Mucosa of gallbladder (tissue), 1 donor: ENCODE results near the gene MGAT4A. TPM values are rescaled to one million over a fixed set of nuclear protein-coding genes. Genes with fewer than 3 reads are reported as not detected.
A peak's percentile ranks its signal among the peaks of the same experiment; 100 is the strongest.
"Not testable (repeated sequence)": the region's sequence is repeated elsewhere in the genome, so short reads cannot be mapped to it uniquely, and the experiment has no call there.

Experiments used
- DNase-seq: peaks from one replicate; pipeline ENCODE4 v3.0.0-alpha.2; 2020; ENCODE audit warnings: low spot score
- total RNA-seq: library from RNA; stranded (reverse); gene quantifications from one replicate; pipeline ENCODE4 v1.2.1, GENCODE V29; 2021
- donor health status: DM: no; HTN: no; CAD: no.

Gene MGAT4A
- total RNA-seq, 1 donor from 2014 or later: 34.4 TPM

- DNase-seq: peak; percentile 49
Observed at GRCh38 chr2:98730053-98730706, 752 bp downstream of the MGAT4A start.

- DNase-seq: no peak
Observed at GRCh38 chr2:98729652-98730051, 1.3 kb downstream of the MGAT4A start.

GRCh38 chr2:98728088-98728718 is 2.7 kb downstream of the MGAT4A start:
- DNase-seq: not testable (repeated sequence)

GRCh38 chr2:98727369-98728087 is 3.4 kb downstream of the MGAT4A start:
- no peak for DNase-seq

GRCh38 chr2:98726735-98727368 is 4.1 kb downstream of the MGAT4A start:
- no peak for DNase-seq

GRCh38 chr2:98726205-98726604 is 4.7 kb downstream of the MGAT4A start:
- DNase-seq: no peak

GRCh38 chr2:98720286-98720685 is 10.6 kb downstream of the MGAT4A start:
- no peak for DNase-seq

GRCh38 chr2:98717621-98718020 is 13.3 kb downstream of the MGAT4A start:
- no peak for DNase-seq

- DNase-seq: no peak
Observed at GRCh38 chr2:98716786-98717185, 14.1 kb downstream of the MGAT4A start.

- no peak for DNase-seq
Observed at GRCh38 chr2:98715812-98716451, 15.0 kb downstream of the MGAT4A start.

GRCh38 chr2:98713332-98714015 is 17.5 kb downstream of the MGAT4A start:
- no peak for DNase-seq

GRCh38 chr2:98712145-98712544 is 18.8 kb downstream of the MGAT4A start:
- no peak for DNase-seq

GRCh38 chr2:98711506-98711905 is 19.4 kb downstream of the MGAT4A start:
- no peak for DNase-seq

GRCh38 chr2:98710734-98711133 is 20.2 kb downstream of the MGAT4A start:
- DNase-seq: no peak

GRCh38 chr2:98709535-98709934 is 21.4 kb downstream of the MGAT4A start:
- DNase-seq: no peak

GRCh38 chr2:98708396-98709186 is 22.3 kb downstream of the MGAT4A start:
- no peak for DNase-seq

GRCh38 chr2:98706591-98706990 is 24.3 kb downstream of the MGAT4A start:
- DNase-seq: no peak

GRCh38 chr2:98705333-98705617 is 25.7 kb downstream of the MGAT4A start:
- DNase-seq: no peak

- no peak for DNase-seq
Observed at GRCh38 chr2:98704499-98705332, 26.2 kb downstream of the MGAT4A start.

GRCh38 chr2:98703738-98704137 is 27.2 kb downstream of the MGAT4A start:
- no peak for DNase-seq
